ENCODE data around the gene ABHD2. TPM values are rescaled to one million over a fixed set of nuclear protein-coding genes. Genes with fewer than 3 reads are reported as not detected.

ABHD2 gene
- total RNA-seq, 4 donors from 2014 or later, result 19.3 to 150 (median 64.5) TPM

DNA sequence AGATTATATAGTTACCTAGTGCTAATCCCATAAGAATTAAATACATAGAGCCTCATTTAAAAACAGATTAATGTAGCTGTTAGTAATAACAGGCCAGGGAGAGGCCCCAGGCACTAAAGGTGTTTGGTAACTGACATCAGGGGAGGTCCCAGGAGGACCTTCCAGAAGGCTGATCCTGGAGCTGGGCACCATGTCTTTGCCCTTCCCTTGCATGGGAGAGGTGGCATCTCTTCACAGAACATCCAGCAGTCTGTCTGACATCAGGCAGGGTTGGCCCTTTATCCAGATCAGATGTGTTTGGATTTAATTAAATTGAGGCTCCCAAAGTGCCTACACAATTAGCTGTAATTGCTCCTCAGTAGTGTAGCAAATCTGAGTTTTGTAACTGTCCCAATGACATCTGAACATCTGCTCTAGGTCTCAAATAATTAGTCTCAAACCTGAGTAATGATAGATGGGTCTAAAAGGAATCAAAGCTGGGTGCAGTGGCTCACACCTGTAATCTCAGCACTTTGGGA is 80.1 kb downstream of the ABHD2 start:
- ATAC-seq (no peak), DNase-seq (no peak)
- H3K36me3 ChIP-seq, result no peaks in the 10 kb centered on the region
- no peaks in the 10 kb centered on the region for H3K9me3 ChIP-seq
- in situ Hi-C loops (cut with MboI; ENCODE audit: low sequenced_read_pairs in 4 of 4) (loop anchor here in 2 of 4 donors (10.0 to 25.0 kb wide), 2 partner anchors 256 to 264 kb away; partner anchors contain the start of gene MFGE8 (in 1 of the 2)), intact Hi-C loops (cut with DNase I; ENCODE audit: low total_unique reads) (loop anchor here (1.0 to 5.0 kb wide), 2 partner anchors 66 to 81 kb away; no protein-coding TSS in a partner anchor)
- no peaks in the 10 kb centered on the region for H3K27me3 ChIP-seq
- no peak for TF ChIP-seq POLR2A (IDR thresholded peaks at IDR 0.05)
- TF ChIP-seq, protein P1, sequence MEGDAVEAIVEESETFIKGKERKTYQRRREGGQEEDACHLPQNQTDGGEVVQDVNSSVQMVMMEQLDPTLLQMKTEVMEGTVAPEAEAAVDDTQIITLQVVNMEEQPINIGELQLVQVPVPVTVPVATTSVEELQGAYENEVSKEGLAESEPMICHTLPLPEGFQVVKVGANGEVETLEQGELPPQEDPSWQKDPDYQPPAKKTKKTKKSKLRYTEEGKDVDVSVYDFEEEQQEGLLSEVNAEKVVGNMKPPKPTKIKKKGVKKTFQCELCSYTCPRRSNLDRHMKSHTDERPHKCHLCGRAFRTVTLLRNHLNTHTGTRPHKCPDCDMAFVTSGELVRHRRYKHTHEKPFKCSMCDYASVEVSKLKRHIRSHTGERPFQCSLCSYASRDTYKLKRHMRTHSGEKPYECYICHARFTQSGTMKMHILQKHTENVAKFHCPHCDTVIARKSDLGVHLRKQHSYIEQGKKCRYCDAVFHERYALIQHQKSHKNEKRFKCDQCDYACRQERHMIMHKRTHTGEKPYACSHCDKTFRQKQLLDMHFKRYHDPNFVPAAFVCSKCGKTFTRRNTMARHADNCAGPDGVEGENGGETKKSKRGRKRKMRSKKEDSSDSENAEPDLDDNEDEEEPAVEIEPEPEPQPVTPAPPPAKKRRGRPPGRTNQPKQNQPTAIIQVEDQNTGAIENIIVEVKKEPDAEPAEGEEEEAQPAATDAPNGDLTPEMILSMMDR (IDR thresholded peaks at IDR 0.05 in 4 of 5, conservative IDR thresholded peaks at IDR 0.05 in 1 of 5), result no peak
- H3K4me1 ChIP-seq, result peaks cover 49 to 60% of the 10 kb centered on the region in 2 donors
- H3K27ac ChIP-seq, result peak overlapping the region; percentile 79 to 95 (median 85)
- no peak overlapping the region for H3K4me3 ChIP-seq

GRCh38 chr15:89170364-89170763 is 82.1 kb downstream of the ABHD2 start:
- intact Hi-C loops (cut with DNase I; ENCODE audit: low total_unique reads) (loop anchor here (2.0 to 5.0 kb wide), 2 partner anchors 32 to 273 kb away; partner anchors contain the start of gene HAPLN3), in situ Hi-C loops (cut with MboI; ENCODE audit: low sequenced_read_pairs in 4 of 4) (loop anchor here in 2 of 4 donors (10.0 to 25.0 kb wide), 2 partner anchors 258 to 276 kb away; partner anchors contain the start of genes HAPLN3 (in 1 of the 2) and MFGE8 (in 1 of the 2))
- Histone ChIP-seq H3K4me3 (no peak overlapping the region), H3K27ac (peak overlapping the region in 3 of 4 donors; percentile 6 to 33 (median 15)), H3K9me3 (no peaks in the 10 kb centered on the region), H3K27me3 (no peaks in the 10 kb centered on the region), H3K36me3 (peaks cover 0 to under 1% of the 10 kb centered on the region in 2 donors), H3K4me1 (peaks cover 39 to 45% of the 10 kb centered on the region in 2 donors)
- no peak for DNase-seq
- no peak for ATAC-seq
- TF ChIP-seq, protein P1 (IDR thresholded peaks at IDR 0.05 in 4 of 5, conservative IDR thresholded peaks at IDR 0.05 in 1 of 5), result no peak
- no peak for TF ChIP-seq POLR2A (IDR thresholded peaks at IDR 0.05)

DNA sequence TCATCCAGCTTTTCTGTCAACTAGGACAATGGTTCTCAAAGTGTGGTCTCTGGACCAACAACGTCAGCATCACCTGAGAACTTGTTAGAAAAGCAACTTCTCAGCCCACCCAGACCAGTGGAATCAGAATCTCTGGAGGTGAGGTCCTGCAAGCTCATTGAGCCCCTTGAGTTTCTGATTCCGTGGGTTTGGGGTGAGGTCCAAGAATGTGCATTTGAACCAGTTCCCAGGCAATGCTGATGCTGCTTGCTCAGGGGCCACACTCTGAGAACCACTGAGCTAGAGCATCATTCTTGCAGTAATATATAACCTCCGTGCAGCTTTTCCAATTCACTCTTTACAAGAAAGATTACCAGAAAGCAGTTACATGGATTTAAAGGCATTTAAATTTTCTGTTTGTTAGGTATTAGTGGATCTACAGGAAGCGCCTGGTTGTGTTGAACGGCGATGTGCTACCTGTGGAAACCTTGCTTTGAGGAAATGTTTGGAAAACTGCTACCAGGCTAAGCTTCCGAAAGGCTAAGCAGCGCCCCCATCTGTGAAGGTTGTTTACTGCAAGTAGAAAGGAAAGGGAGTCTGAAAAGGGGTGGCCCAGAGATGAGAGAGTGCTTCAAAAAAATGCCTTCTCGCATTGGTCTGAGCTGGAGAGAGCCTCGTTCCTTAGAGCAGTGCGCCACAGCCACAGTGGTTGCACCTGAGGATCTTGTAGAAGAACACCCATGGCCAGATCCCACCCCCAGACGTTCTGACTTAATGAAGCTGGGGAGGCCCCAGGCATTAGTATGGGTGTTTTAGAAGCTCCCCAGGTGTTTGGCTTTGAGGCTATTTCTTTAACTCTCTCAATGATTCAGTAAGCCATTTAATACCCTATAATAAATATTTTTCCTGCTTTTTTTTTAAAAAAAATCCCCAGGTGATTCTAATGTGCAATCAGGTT is 83.1 kb downstream of the ABHD2 start:
- Histone ChIP-seq H3K9me3 (no peaks in the 10 kb centered on the region), H3K36me3 (peaks cover 0 to 10% of the 10 kb centered on the region in 2 donors), H3K27ac (peak overlapping the region in 2 of 4 donors; percentile 6 to 61), H3K4me3 (no peak overlapping the region), H3K27me3 (no peaks in the 10 kb centered on the region), H3K4me1 (peaks cover 28 to 35% of the 10 kb centered on the region in 2 donors)
- no peak for ATAC-seq
- intact Hi-C loops (cut with DNase I; ENCODE audit: low total_unique reads), result loop anchor here (2.0 to 5.0 kb wide), 2 partner anchors 33 to 274 kb away; partner anchors contain the start of gene HAPLN3
- in situ Hi-C loops (cut with MboI; ENCODE audit: low sequenced_read_pairs in 4 of 4), result loop anchor here in 2 of 4 donors (10.0 to 25.0 kb wide), 2 partner anchors 259 to 277 kb away; partner anchors contain the start of genes HAPLN3 (in 1 of the 2) and MFGE8 (in 1 of the 2)
- peak in 1 of 2 donors; percentile 58 for DNase-seq
- TF ChIP-seq, protein P1 (IDR thresholded peaks at IDR 0.05 in 4 of 5, conservative IDR thresholded peaks at IDR 0.05 in 1 of 5), result peak; percentile 50 to 75 (median 66)
- no peak for TF ChIP-seq POLR2A (IDR thresholded peaks at IDR 0.05)

DNA sequence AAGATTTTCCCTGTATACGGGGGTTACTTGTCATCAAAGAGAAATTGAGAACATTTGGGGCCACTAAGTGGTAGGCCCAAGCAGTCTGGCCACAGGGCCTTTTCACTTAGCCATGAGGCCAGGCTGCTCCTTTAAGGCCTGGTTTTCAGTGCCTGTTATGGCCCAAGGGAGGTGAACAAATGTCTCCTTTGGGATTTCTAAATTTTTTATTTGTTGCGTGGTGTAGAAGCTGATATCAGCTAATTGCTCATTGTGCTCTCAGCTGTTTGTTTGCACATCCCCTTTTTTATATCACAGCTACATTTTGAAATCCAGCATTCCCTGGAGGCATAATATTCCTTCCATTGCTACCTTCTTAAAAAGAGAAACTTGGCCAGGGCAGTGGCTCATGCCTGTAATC is 84.7 kb downstream of the ABHD2 start:
- H3K27me3 ChIP-seq, result no peaks in the 10 kb centered on the region
- intact Hi-C loops (cut with DNase I; ENCODE audit: low total_unique reads), result loop anchor here (5.0 kb wide), 1 partner anchor 276 kb away; the partner anchor contains the start of gene HAPLN3
- H3K4me1 ChIP-seq, result peaks cover 18 to 20% of the 10 kb centered on the region in 2 donors
- no peaks in the 10 kb centered on the region for H3K9me3 ChIP-seq
- DNase-seq, result no peak
- no peak for TF ChIP-seq POLR2A (IDR thresholded peaks at IDR 0.05)
- TF ChIP-seq, protein P1 (IDR thresholded peaks at IDR 0.05 in 4 of 5, conservative IDR thresholded peaks at IDR 0.05 in 1 of 5), result no peak
- H3K36me3 ChIP-seq, result peaks cover 0 to 22% of the 10 kb centered on the region in 2 donors
- no peak for ATAC-seq
- no peak overlapping the region for H3K4me3 ChIP-seq
- in situ Hi-C loops (cut with MboI; ENCODE audit: low sequenced_read_pairs in 4 of 4), result loop anchor here in 2 of 4 donors (10.0 to 25.0 kb wide), 2 partner anchors 261 to 278 kb away; partner anchors contain the start of genes HAPLN3 (in 1 of the 2) and MFGE8 (in 1 of the 2)
- H3K27ac ChIP-seq, result peak overlapping the region; percentile 1 to 61 (median 16)

Data from gastrocnemius medialis (tissue), 4 donors.